Ovary (tissue), 9 donors: ENCODE results near the gene C20orf204. TPM values are rescaled to one million over a fixed set of nuclear protein-coding genes. Genes with fewer than 3 reads are reported as not detected.

Experiments
- DNase-seq, 5 donors: peaks; one replicate each; pipeline ENCODE4 v3.0.0-alpha.2; 2019 to 2020
- H3K27ac ChIP-seq, 2 donors: fragments of 200-600 bp; one replicate each; pipeline versions ENCODE4 v1.5.1 to v1.8.0; 2019 to 2022
- H3K27me3 ChIP-seq: fragments of 200-600 bp; one replicate; pipeline ENCODE4 v1.8.0; 2022
- H3K36me3 ChIP-seq: fragments of 200-600 bp; sonication (generic); one replicate; pipeline ENCODE4 v1.5.1; 2019
- H3K4me1 ChIP-seq: one replicate; pipeline ENCODE4 v1.8.1; 2013; ENCODE audit warnings: mild to moderate bottlenecking, moderate library complexity; ENCODE audit not compliant: insufficient read depth
- H3K4me3 ChIP-seq: fragments of 200-600 bp; sonication (generic); one replicate; pipeline ENCODE4 v1.5.1; 2017
- H3K9me3 ChIP-seq, 2 donors: fragments of 200-600 bp in 1 of 2; sonication (generic) in 1 of 2; one replicate each; pipeline versions ENCODE4 v1.5.1 to v1.8.1; 2013 to 2019; ENCODE audit warnings: mild to moderate bottlenecking in 1 of 2, moderate library complexity in 1 of 2
- CTCF ChIP-seq, 3 donors: fragments of 450-650 bp in 2 of 3; fragments of 200-600 bp in 1 of 3; IDR thresholded peaks; one replicate each; pipeline versions ENCODE4 v1.5.1 to v1.8.0; 2016 to 2022; ENCODE audit warnings: antibody characterized with exemption in 3 of 3, mild to moderate bottlenecking in 1 of 3
- EP300 ChIP-seq: sonication (generic); formaldehyde crosslinking; IDR thresholded peaks from one replicate; pipeline ENCODE4 v1.6.1; 2017; ENCODE audit warnings: antibody characterized with exemption
- POLR2A ChIP-seq: fragments of 450-650 bp; IDR thresholded peaks from one replicate; pipeline ENCODE4 v1.6.1; 2017; ENCODE audit warnings: antibody characterized with exemption, mild to moderate bottlenecking, moderate library complexity
- WGBS, 3 donors: extraction: QIAGEN DNeasy Blood & Tissue Kit in 1 of 3; methylation state at CpG; one replicate each; pipeline versions ENCODE4 v1.1.5 to v1.1.7; 2013 to 2017; 5-methylcytosine and 5-hydroxymethylcytosine counted together
- intact Hi-C, 4 donors: fragments of 100-400 bp; cut with DNase I; formaldehyde crosslinking; loops; one replicate each; pipeline versions ENCODE4 v1.11.0 to v1.15.1; 2022 to 2023
- polyA plus RNA-seq, 2 donors: library from polyadenylated mRNA; stranded (reverse); fragments of 200-250 nt in 1 of 2; fragments of 350-450 nt in 1 of 2; fragmentation: Illumina TruSeq in 1 of 2; extraction: RNeasy Lipid Tissue Mini Kit (QIAGEN cat#74804) in 1 of 2; gene quantifications; one replicate each; pipeline ENCODE4 v1.2.3, GENCODE V29; 2013 to 2014
- total RNA-seq, 7 donors: library from RNA; depleted of rRNA in 2 of 7; stranded (reverse); fragments of >200 nt in 2 of 7; fragmentation: NEBNext Ultra II Directional in 3 of 7; extraction: Animal tissue kit (Norgen Biotek cat#: 25700) in 3 of 7; gene quantifications; one replicate each; pipeline versions ENCODE4 v1.1.0 to v1.2.4, GENCODE V29; 2016 to 2023
- donor health status: DM: no; HTN: no; CAD: no; lungs with moderate emphysema.
- donor health status: DM: no; HTN: no; CAD: no.
- donor health status: Bipolar disorder and iron deficiency.
- donor health status: DM: yes; HTN: yes; CAD: no.
- donor health status: DM: no; HTN: no; CAD: no.
- donor health status: DM: yes; HTN: yes; CAD: no.

The C20orf204 gene
- total and polyA plus RNA-seq, 9 donors, result 0.20 to 2.8 (median 1.4) TPM

GRCh38 chr20:64005394-64005793 is 30.6 kb upstream of the C20orf204 start:
- Histone ChIP-seq H3K36me3 (no peaks in the 10 kb centered on the region), H3K27ac (no peak overlapping the region), H3K27me3 (no peaks in the 10 kb centered on the region), H3K4me3 (no peak overlapping the region), H3K9me3 (no peaks in the 10 kb centered on the region), H3K4me1 (no peaks in the 10 kb centered on the region)
- DNase-seq, result no peak
- WGBS, 3 donors, result 65 to 72% (median 69%) methylated on average over 6 of the region's 6 CpGs
- TF ChIP-seq EP300, result no peak
- no peak for TF ChIP-seq POLR2A
- TF ChIP-seq CTCF (IDR thresholded peaks at IDR 0.05), result no peak
- intact Hi-C loops, result no loop called here

- intact Hi-C loops, result no loop called here
- Histone ChIP-seq H3K9me3 (no peaks in the 10 kb centered on the region), H3K27ac (no peak overlapping the region), H3K36me3 (no peaks in the 10 kb centered on the region), H3K4me3 (no peak overlapping the region), H3K4me1 (no peaks in the 10 kb centered on the region), H3K27me3 (no peaks in the 10 kb centered on the region)
- no peak for TF ChIP-seq EP300
- TF ChIP-seq CTCF (IDR thresholded peaks at IDR 0.05), result no peak
- TF ChIP-seq POLR2A, result no peak
- DNase-seq, result no peak
- WGBS, 3 donors, result 81 to 85% (median 84%) methylated on average over 10 of the region's 10 CpGs
These were observed 29.5 kb upstream of the C20orf204 start for GRCh38 chr20:64006490-64006889.

- Histone ChIP-seq H3K4me3 (no peak overlapping the region), H3K27me3 (no peaks in the 10 kb centered on the region), H3K27ac (no peak overlapping the region), H3K36me3 (no peaks in the 10 kb centered on the region), H3K9me3 (no peaks in the 10 kb centered on the region), H3K4me1 (no peaks in the 10 kb centered on the region)
- no peak for TF ChIP-seq EP300
- DNase-seq, result no peak
- intact Hi-C loops, result no loop called here
- WGBS, 3 donors, result 94 to 100% (median 95%) methylated on average over 3 of the region's 3 CpGs
These were observed 29.1 kb upstream of the C20orf204 start for GRCh38 chr20:64006902-64007301.

- no peak overlapping the region for H3K4me3 ChIP-seq
- H3K36me3 ChIP-seq, result no peaks in the 10 kb centered on the region
- no peaks in the 10 kb centered on the region for H3K27me3 ChIP-seq
- H3K4me1 ChIP-seq, result no peaks in the 10 kb centered on the region
- H3K9me3 ChIP-seq, result no peaks in the 10 kb centered on the region
- H3K27ac ChIP-seq, result no peak overlapping the region
- WGBS, 3 donors, result 83 to 91% (median 89%) methylated on average over 13 of the region's 13 CpGs
- intact Hi-C loops, result no loop called here
- DNase-seq, result no peak
- TF ChIP-seq CTCF (IDR thresholded peaks at IDR 0.05) (no peak), EP300 (no peak), POLR2A (no peak)
These were observed 26.1 kb upstream of the C20orf204 start for GRCh38 chr20:64009811-64010387.

- H3K36me3 ChIP-seq, result no peaks in the 10 kb centered on the region
These were observed 25.2 kb upstream of the C20orf204 start for GRCh38 chr20:64010711-64011237.

More at GRCh38 chr20:64010711-64011237, 25.2 kb upstream of the C20orf204 start:
- Histone ChIP-seq H3K4me1 (no peaks in the 10 kb centered on the region), H3K27me3 (no peaks in the 10 kb centered on the region), H3K27ac (no peak overlapping the region), H3K4me3 (no peak overlapping the region), H3K9me3 (no peaks in the 10 kb centered on the region)
- DNase-seq, result no peak
- intact Hi-C loops, result no loop called here
- WGBS, 3 donors, result 85 to 88% (median 87%) methylated on average over 8 of the region's 8 CpGs
- no peak for TF ChIP-seq CTCF (IDR thresholded peaks at IDR 0.05)
- TF ChIP-seq POLR2A, result no peak
- no peak for TF ChIP-seq EP300
